ENCODE measurements around the gene CBX7.

DNA sequence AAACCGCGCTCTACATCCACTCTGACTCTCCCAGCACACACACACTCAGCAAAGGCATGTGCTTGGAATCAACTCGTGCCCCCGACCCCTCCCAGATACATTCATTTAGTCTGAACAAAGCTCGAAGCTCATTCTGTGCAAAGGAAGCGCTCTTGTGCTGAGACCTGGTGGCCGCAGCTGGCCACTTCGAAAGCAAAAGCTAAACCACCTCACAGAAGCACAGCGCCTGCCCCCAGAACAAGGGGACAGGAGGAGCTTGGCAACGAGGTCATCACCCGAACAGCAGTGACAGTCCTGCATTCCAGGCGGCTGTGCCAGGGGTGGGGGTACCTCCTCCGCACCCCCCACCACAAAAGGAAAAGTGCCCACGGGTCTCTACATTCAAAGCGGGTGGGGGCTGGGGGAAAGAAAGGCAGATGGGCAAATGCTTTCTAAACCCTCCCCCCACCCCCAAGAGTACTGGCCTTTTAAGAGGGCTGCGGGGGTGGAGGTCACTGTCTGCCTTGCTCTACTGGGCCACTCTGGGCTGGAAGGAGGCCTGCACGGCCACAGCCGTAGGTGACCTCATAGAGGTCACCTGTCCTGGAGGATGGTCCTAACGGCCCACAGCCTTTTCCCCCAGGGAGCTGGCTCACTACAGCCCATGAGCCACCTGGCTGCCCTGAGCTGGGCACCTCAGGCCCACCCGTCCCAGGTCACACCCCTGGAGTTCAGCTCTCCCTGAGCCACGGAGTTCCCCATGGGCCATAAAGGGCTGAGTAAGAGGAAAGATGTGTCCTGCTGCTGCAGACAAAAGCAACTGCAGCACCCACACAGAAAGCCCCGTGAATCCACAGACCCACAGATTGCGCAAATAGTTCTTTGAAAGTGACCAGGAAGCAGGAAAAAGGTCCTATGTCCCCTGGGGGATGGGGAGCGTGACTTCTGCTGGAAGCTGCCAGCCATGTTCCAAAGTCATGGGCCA is 21.3 kb downstream of the CBX7 start:
- TF ChIP-seq, protein P1, sequence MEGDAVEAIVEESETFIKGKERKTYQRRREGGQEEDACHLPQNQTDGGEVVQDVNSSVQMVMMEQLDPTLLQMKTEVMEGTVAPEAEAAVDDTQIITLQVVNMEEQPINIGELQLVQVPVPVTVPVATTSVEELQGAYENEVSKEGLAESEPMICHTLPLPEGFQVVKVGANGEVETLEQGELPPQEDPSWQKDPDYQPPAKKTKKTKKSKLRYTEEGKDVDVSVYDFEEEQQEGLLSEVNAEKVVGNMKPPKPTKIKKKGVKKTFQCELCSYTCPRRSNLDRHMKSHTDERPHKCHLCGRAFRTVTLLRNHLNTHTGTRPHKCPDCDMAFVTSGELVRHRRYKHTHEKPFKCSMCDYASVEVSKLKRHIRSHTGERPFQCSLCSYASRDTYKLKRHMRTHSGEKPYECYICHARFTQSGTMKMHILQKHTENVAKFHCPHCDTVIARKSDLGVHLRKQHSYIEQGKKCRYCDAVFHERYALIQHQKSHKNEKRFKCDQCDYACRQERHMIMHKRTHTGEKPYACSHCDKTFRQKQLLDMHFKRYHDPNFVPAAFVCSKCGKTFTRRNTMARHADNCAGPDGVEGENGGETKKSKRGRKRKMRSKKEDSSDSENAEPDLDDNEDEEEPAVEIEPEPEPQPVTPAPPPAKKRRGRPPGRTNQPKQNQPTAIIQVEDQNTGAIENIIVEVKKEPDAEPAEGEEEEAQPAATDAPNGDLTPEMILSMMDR (IDR thresholded peaks at IDR 0.05) = no peak
- TF ChIP-seq EP300 (IDR thresholded peaks at IDR 0.05) = no peak
